Calu3 (cell line): ENCODE measurements around the gene KLHL18. TPM values are rescaled to one million over a fixed set of nuclear protein-coding genes. Genes with fewer than 3 reads are reported as not detected.

Experiments
- BruUV-seq: library from RNA; stranded (reverse); fragments of 400-500 nt; replicated peaks from 2 replicates; lab custom pipeline; 2021; lab: Mats Ljungman, UMichigan
- CTCF ChIA-PET: fragments of 300-600 bp; sonication (Branson Sonifier 250); formaldehyde crosslinking; loops from one replicate; lab custom pipeline; 2022; ENCODE audit warnings: antibody characterized with exemption; lab: Charles Lee
- DNase-seq: peaks from one replicate; pipeline ENCODE4 v3.0.0; 2022
- H3K27ac Mint-ChIP-seq: one replicate; pipeline ENCODE4 v1.8.0; 2022; ENCODE audit warnings: mixed read lengths; ENCODE audit not compliant: unreplicated experiment
- H3K27me3 Mint-ChIP-seq: one replicate; pipeline ENCODE4 v1.8.0; 2022; ENCODE audit warnings: mixed read lengths; ENCODE audit not compliant: unreplicated experiment
- H3K36me3 Mint-ChIP-seq: one replicate; pipeline ENCODE4 v1.8.0; 2022; ENCODE audit warnings: mild to moderate bottlenecking, moderate library complexity, mixed read lengths; ENCODE audit not compliant: insufficient read depth, unreplicated experiment
- H3K4me1 Mint-ChIP-seq: one replicate; pipeline ENCODE4 v1.8.0; 2022; ENCODE audit warnings: mild to moderate bottlenecking, low read depth, mixed read lengths; ENCODE audit not compliant: unreplicated experiment
- H3K4me3 Mint-ChIP-seq: one replicate; pipeline ENCODE4 v1.8.0; 2022; ENCODE audit warnings: mild to moderate bottlenecking, low read depth, moderate library complexity, mixed read lengths; ENCODE audit not compliant: unreplicated experiment
- H3K9me3 Mint-ChIP-seq: one replicate; pipeline ENCODE4 v1.8.0; 2022; ENCODE audit warnings: low read depth, mixed read lengths; ENCODE audit not compliant: unreplicated experiment
- intact Hi-C: fragments of 100-400 bp; cut with micrococcal nuclease; formaldehyde crosslinking; loops from one replicate; pipeline ENCODE4 v1.10.0; 2022; ENCODE audit not compliant: unreplicated experiment
- total RNA-seq: library from RNA; stranded (reverse); gene quantifications from 2 replicates; pipeline ENCODE4 v1.2.3, GENCODE V29; 2022
- TF ChIP-seq, protein P1 (sequence below): fragments of 200-600 bp; IDR thresholded peaks from one replicate; pipeline ENCODE4 v1.8.0; 2022; ENCODE audit warnings: antibody characterized with exemption; ENCODE audit not compliant: unreplicated experiment

KLHL18 gene
- total RNA-seq, 1 experiment from 2014 or later, result 24.8 TPM

DNA sequence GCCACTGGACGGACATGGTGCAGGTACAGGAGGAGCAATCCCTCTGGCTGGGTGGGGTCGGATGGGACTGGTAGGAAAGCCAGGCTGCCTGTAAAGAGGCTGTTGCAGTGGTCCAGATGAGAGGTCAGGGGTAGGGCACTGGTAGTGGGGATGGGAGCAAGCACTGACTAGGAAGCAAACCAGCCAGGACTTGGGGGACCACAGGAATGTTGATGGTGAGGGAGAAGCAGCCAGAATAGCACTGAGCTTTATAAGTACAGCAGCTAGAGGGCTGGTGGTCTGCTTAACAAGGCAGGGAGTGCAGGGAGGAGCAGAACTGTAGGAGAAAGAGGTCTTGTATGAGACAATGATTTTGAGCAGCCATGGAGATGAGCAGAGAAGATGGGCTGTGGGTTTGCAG is 59.4 kb downstream of the KLHL18 start:
- H3K27me3 Mint-ChIP-seq, result no peaks in the 10 kb centered on the region
- BruUV-seq, result no TSS peak
- peaks cover 7% of the 10 kb centered on the region for H3K36me3 Mint-ChIP-seq
- H3K4me3 Mint-ChIP-seq, result no peak overlapping the region
- intact Hi-C loops, result no loop called here
- DNase-seq, result no peak
- no peaks in the 10 kb centered on the region for H3K9me3 Mint-ChIP-seq
- CTCF ChIA-PET, result interaction anchor here (0.7 kb wide), 1 partner anchor 530 kb away, joined by 4 read pairs; no protein-coding TSS in a partner anchor
- no peak overlapping the region for H3K27ac Mint-ChIP-seq
- no peaks in the 10 kb centered on the region for H3K4me1 Mint-ChIP-seq
- TF ChIP-seq, protein P1, sequence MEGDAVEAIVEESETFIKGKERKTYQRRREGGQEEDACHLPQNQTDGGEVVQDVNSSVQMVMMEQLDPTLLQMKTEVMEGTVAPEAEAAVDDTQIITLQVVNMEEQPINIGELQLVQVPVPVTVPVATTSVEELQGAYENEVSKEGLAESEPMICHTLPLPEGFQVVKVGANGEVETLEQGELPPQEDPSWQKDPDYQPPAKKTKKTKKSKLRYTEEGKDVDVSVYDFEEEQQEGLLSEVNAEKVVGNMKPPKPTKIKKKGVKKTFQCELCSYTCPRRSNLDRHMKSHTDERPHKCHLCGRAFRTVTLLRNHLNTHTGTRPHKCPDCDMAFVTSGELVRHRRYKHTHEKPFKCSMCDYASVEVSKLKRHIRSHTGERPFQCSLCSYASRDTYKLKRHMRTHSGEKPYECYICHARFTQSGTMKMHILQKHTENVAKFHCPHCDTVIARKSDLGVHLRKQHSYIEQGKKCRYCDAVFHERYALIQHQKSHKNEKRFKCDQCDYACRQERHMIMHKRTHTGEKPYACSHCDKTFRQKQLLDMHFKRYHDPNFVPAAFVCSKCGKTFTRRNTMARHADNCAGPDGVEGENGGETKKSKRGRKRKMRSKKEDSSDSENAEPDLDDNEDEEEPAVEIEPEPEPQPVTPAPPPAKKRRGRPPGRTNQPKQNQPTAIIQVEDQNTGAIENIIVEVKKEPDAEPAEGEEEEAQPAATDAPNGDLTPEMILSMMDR, result no peak

DNA sequence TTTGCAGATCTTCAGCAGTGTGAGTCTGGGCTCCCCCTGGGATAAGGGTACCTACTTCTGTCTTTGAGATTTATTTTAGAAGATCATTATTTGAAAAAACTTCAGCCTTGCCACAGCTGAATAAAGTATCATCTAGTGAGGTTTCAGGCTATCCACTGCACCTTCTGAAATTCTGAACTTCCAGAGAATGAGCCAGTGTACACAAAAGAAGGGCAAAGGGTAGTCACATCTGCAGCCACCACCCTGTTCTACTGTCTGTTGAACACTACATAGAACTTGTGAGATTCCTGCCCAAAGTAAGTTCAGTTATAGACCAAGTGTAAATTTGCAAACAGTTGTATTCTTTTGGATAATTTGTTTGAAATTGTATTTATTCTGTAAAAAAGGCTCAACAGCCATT is 60.1 kb downstream of the KLHL18 start:
- peaks cover 7% of the 10 kb centered on the region for H3K36me3 Mint-ChIP-seq
- CTCF ChIA-PET, result interaction anchor here (0.6 to 1.0 kb wide), 2 partner anchors 11 to 67 kb away, joined by 3 read pairs; no protein-coding TSS in a partner anchor
- no peak overlapping the region for H3K27ac Mint-ChIP-seq
- no peak overlapping the region for H3K4me3 Mint-ChIP-seq
- no peaks in the 10 kb centered on the region for H3K9me3 Mint-ChIP-seq
- no TSS peak for BruUV-seq
- no peaks in the 10 kb centered on the region for H3K4me1 Mint-ChIP-seq
- intact Hi-C loops, result no loop called here
- no peaks in the 10 kb centered on the region for H3K27me3 Mint-ChIP-seq
- TF ChIP-seq, protein P1, result no peak
- DNase-seq, result no peak

DNA sequence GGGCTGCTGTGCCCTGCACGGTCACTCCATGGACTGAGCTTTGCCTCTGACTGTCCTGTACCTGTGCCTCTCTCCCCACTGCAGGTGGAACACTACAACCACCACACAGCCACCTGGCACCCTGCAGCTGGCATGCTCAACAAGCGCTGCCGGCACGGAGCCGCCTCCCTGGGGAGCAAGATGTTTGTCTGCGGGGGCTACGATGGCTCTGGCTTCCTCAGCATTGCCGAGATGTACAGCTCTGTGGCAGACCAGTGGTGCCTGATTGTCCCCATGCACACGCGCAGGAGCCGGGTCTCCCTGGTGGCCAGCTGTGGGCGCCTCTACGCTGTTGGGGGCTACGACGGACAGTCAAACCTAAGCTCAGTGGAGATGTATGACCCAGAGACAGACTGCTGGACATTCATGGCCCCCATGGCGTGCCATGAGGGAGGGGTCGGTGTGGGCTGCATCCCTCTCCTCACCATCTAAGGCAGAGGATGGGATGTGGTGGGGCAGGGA is 60.8 kb downstream of the KLHL18 start:
- DNase-seq, result no peak
- no peaks in the 10 kb centered on the region for H3K9me3 Mint-ChIP-seq
- intact Hi-C loops, result no loop called here
- TF ChIP-seq, protein P1, result no peak
- CTCF ChIA-PET, result interaction anchor here (0.6 to 1.0 kb wide), 2 partner anchors 10 to 68 kb away, joined by 3 read pairs; no protein-coding TSS in a partner anchor
- no peak overlapping the region for H3K4me3 Mint-ChIP-seq
- BruUV-seq, result no TSS peak
- H3K36me3 Mint-ChIP-seq, result peaks cover 7% of the 10 kb centered on the region
- H3K27me3 Mint-ChIP-seq, result no peaks in the 10 kb centered on the region
- no peak overlapping the region for H3K27ac Mint-ChIP-seq
- H3K4me1 Mint-ChIP-seq, result no peaks in the 10 kb centered on the region

DNA sequence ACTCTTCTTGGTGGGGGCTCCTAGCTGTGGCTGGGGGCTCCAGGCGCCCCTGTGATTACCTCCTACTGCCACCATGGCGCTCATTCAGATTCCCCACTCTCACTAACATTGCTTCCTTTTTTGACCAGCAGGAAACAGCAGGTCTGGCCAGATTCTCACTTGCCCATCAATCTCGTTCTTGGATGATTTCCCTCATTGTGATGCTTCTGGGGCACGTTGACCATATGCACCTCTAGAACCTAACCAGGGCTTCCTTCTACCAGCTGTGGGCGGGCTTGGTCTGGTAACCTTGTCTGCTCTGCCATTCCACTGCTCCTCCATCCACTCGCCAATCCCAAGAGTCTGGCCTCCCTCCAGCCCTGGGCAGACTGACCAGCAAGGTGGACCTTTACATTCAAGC is 62.2 kb downstream of the KLHL18 start:
- intact Hi-C loops, result no loop called here
- CTCF ChIA-PET, result no interaction called here
- no peaks in the 10 kb centered on the region for H3K27me3 Mint-ChIP-seq
- no peak overlapping the region for H3K4me3 Mint-ChIP-seq
- no TSS peak for BruUV-seq
- H3K4me1 Mint-ChIP-seq, result no peaks in the 10 kb centered on the region
- no peaks in the 10 kb centered on the region for H3K9me3 Mint-ChIP-seq
- peaks cover 7% of the 10 kb centered on the region for H3K36me3 Mint-ChIP-seq
- TF ChIP-seq, protein P1, result no peak
- DNase-seq, result no peak
- no peak overlapping the region for H3K27ac Mint-ChIP-seq
